IPS-18c (cell line): ENCODE data around the gene TUT4.

ENCODE experiments used
- H3K4me3 ChIP-seq: 2 replicates; pipeline ENCODE4 v1.7.0; 2013; ENCODE audit warnings: low read depth, mild to moderate bottlenecking, low read length, moderate library complexity; ENCODE audit not compliant: insufficient read depth
- H3K9me3 ChIP-seq: one replicate; pipeline ENCODE4 v1.6.1; 2013; ENCODE audit warnings: mild to moderate bottlenecking, low read length, moderate library complexity; ENCODE audit not compliant: control insufficient read depth, insufficient read depth

The TUT4 gene

GRCh38 chr1:52552505-52553361, at the start of gene TUT4:
Gene TUT4 (minus strand): TSS chr1:52553092. CDS start chr1:52526280, 26,812 bp downstream.
- H3K9me3 ChIP-seq, result no peaks in the 10 kb centered on the region
- H3K4me3 ChIP-seq, result peak within 1 kb of the TSS; percentile 94

GRCh38 chr1:52601991-52602855, 49.3 kb upstream of the TUT4 start, which contains the start of gene GPX7:
Gene GPX7 (plus strand): TSS chr1:52602371. CDS start chr1:52602410, 39 bp downstream.
- Histone ChIP-seq H3K4me3 (peak within 1 kb of the TSS; percentile 42), H3K9me3 (no peaks in the 10 kb centered on the region)

GRCh38 chr1:52601519-52601918, 48.6 kb upstream of the TUT4 start:
- Histone ChIP-seq H3K9me3 (no peaks in the 10 kb centered on the region), H3K4me3 (no peak overlapping the region; the same call in 1 of the 2 replicates)

GRCh38 chr1:52600533-52601179, 47.8 kb upstream of the TUT4 start:
- H3K9me3 ChIP-seq, result no peaks in the 10 kb centered on the region

GRCh38 chr1:52599236-52599635, 46.3 kb upstream of the TUT4 start:
- Histone ChIP-seq H3K4me3 (no peak overlapping the region), H3K9me3 (no peaks in the 10 kb centered on the region)

More at GRCh38 chr1:52600533-52601179, 47.8 kb upstream of the TUT4 start:
- H3K4me3 ChIP-seq, result no peak overlapping the region

- Histone ChIP-seq H3K4me3 (no peak overlapping the region), H3K9me3 (no peaks in the 10 kb centered on the region)
Measured at GRCh38 chr1:52598729-52599128, 45.8 kb upstream of the TUT4 start.

- no peaks in the 10 kb centered on the region for H3K9me3 ChIP-seq
- no peak overlapping the region for H3K4me3 ChIP-seq
Measured at GRCh38 chr1:52597912-52598311, 45.0 kb upstream of the TUT4 start.

- Histone ChIP-seq H3K4me3 (no peak overlapping the region), H3K9me3 (no peaks in the 10 kb centered on the region)
Measured at GRCh38 chr1:52595061-52595460, 42.2 kb upstream of the TUT4 start.

GRCh38 chr1:52593495-52593894, 40.6 kb upstream of the TUT4 start:
- H3K4me3 ChIP-seq, result no peak overlapping the region

GRCh38 chr1:52592637-52593323, 39.9 kb upstream of the TUT4 start:
- Histone ChIP-seq H3K4me3 (no peak overlapping the region), H3K9me3 (no peaks in the 10 kb centered on the region)

More at GRCh38 chr1:52593495-52593894, 40.6 kb upstream of the TUT4 start:
- H3K9me3 ChIP-seq, result no peaks in the 10 kb centered on the region

GRCh38 chr1:52590266-52590665, 37.4 kb upstream of the TUT4 start:
- Histone ChIP-seq H3K9me3 (no peaks in the 10 kb centered on the region), H3K4me3 (no peak overlapping the region)

GRCh38 chr1:52588535-52588934, 35.6 kb upstream of the TUT4 start:
- Histone ChIP-seq H3K4me3 (no peak overlapping the region), H3K9me3 (no peaks in the 10 kb centered on the region)

- Histone ChIP-seq H3K4me3 (no peak overlapping the region), H3K9me3 (no peaks in the 10 kb centered on the region)
Measured at GRCh38 chr1:52588027-52588426, 35.1 kb upstream of the TUT4 start.

- H3K4me3 ChIP-seq, result no peak overlapping the region
- no peaks in the 10 kb centered on the region for H3K9me3 ChIP-seq
Measured at GRCh38 chr1:52585474-52585873, 32.6 kb upstream of the TUT4 start.

GRCh38 chr1:52582116-52582696, 29.3 kb upstream of the TUT4 start:
- Histone ChIP-seq H3K9me3 (peaks cover 2% of the 10 kb centered on the region), H3K4me3 (no peak overlapping the region)

- H3K9me3 ChIP-seq, result peaks cover 2% of the 10 kb centered on the region
- H3K4me3 ChIP-seq, result no peak overlapping the region
Measured at GRCh38 chr1:52580283-52580682, 27.4 kb upstream of the TUT4 start.
